CD14-positive monocyte (primary cell): ENCODE results near the gene DYNC2I2. TPM values are rescaled to one million over a fixed set of nuclear protein-coding genes. Genes with fewer than 3 reads are reported as not detected.
A peak's percentile ranks its signal among the peaks of the same experiment; 100 is the strongest.

Experiments used
- DNase-seq, 3 donors: peaks; one replicate each; pipeline ENCODE4 v3.0.0-alpha.2; 2011 to 2022
- H2AFZ ChIP-seq: 2 replicates; pipeline ENCODE4 v1.6.0; 2012; ENCODE audit warnings: mild to moderate bottlenecking, low read depth, low read length, inconsistent platforms; ENCODE audit not compliant: insufficient read depth, poor library complexity, severe bottlenecking
- H3K27ac ChIP-seq, 2 donors: 1 replicate in 1 of 2; 2 replicates in 1 of 2; pipeline ENCODE4 v1.5.1; 2012 to 2013; ENCODE audit warnings: low read length in 2 of 2, control low read depth in 1 of 2, inconsistent platforms in 1 of 2, low read depth in 1 of 2, mild to moderate bottlenecking in 1 of 2
- H3K27me3 ChIP-seq, 2 donors: one replicate each; pipeline versions ENCODE4 v1.6.0 to v1.6.1; 2011 to 2013; ENCODE audit warnings: low read length in 2 of 2; ENCODE audit not compliant: control insufficient read depth in 2 of 2, insufficient read depth in 2 of 2
- H3K36me3 ChIP-seq, 2 donors: replicated peaks in 1 of 2; 1 replicate in 1 of 2; 2 replicates in 1 of 2; pipeline versions ENCODE4 v1.5.1 to v1.6.1; 2012 to 2013; ENCODE audit warnings: low read length in 2 of 2, control low read depth in 1 of 2, inconsistent platforms in 1 of 2, mild to moderate bottlenecking in 1 of 2; ENCODE audit not compliant: insufficient read depth in 2 of 2, control insufficient read depth in 1 of 2
- H3K4me1 ChIP-seq, 2 donors: 1 replicate in 1 of 2; 2 replicates in 1 of 2; pipeline versions ENCODE4 v1.5.1 to v1.6.1; 2012 to 2013; ENCODE audit warnings: low read length in 2 of 2, control low read depth in 1 of 2, inconsistent platforms in 1 of 2, mild to moderate bottlenecking in 1 of 2, moderate library complexity in 1 of 2; ENCODE audit not compliant: insufficient read depth in 2 of 2, control insufficient read depth in 1 of 2
- H3K4me2 ChIP-seq: replicated peaks from 2 replicates; pipeline ENCODE3; 2012; ENCODE audit warnings: low read length, moderate library complexity, mild to moderate bottlenecking; ENCODE audit not compliant: poor library complexity, severe bottlenecking; ENCODE audit errors: extremely low read depth
- H3K4me3 ChIP-seq, 3 experiments: fragments of 200-600 bp in 1 of 3; sonication (generic) in 1 of 3; replicated peaks in 1 of 3; 1 replicate in 2 of 3; 2 replicates in 1 of 3; pipeline ENCODE4 v1.5.1; 2011 to 2013; ENCODE audit warnings: low read length in 3 of 3, mild to moderate bottlenecking in 3 of 3, control low read depth in 2 of 3, low read depth in 2 of 3, inconsistent platforms in 1 of 3, moderate library complexity in 1 of 3
- H3K79me2 ChIP-seq: 2 replicates; pipeline ENCODE4 v1.6.0; 2012; ENCODE audit warnings: mild to moderate bottlenecking, control low read depth, inconsistent platforms, low read length, moderate library complexity; ENCODE audit not compliant: insufficient read depth
- H3K9ac ChIP-seq: 2 replicates; pipeline ENCODE4 v1.6.0; 2017; ENCODE audit warnings: low read length, mild to moderate bottlenecking; ENCODE audit not compliant: insufficient read depth, poor library complexity, severe bottlenecking
- H3K9me3 ChIP-seq, 2 donors: replicated peaks in 1 of 2; 1 replicate in 1 of 2; 2 replicates in 1 of 2; pipeline versions ENCODE4 v1.5.1 to v1.6.1; 2012 to 2013; ENCODE audit warnings: low read length in 2 of 2, control low read depth in 1 of 2; ENCODE audit not compliant: control insufficient read depth in 1 of 2, insufficient read depth in 1 of 2
- H4K20me1 ChIP-seq: 2 replicates; pipeline ENCODE4 v1.6.0; 2012; ENCODE audit warnings: mild to moderate bottlenecking, low read length, control low read depth, moderate library complexity; ENCODE audit not compliant: insufficient read depth
- H3K27ac Mint-ChIP-seq, 7 donors: one replicate each; pipeline ENCODE4 v1.8.0; 2020; ENCODE audit warnings: mild to moderate bottlenecking in 7 of 7, mixed read lengths in 7 of 7, moderate library complexity in 6 of 7, inconsistent platforms in 2 of 7
- H3K27me3 Mint-ChIP-seq, 3 donors: one replicate each; pipeline ENCODE4 v1.8.0; 2021 to 2022; ENCODE audit warnings: low read depth in 3 of 3, mild to moderate bottlenecking in 3 of 3, mixed read lengths in 3 of 3, moderate library complexity in 3 of 3, inconsistent platforms in 1 of 3
- H3K36me3 Mint-ChIP-seq, 2 donors: one replicate each; pipeline ENCODE4 v1.8.0; 2020; ENCODE audit warnings: mixed read lengths in 2 of 2, inconsistent platforms in 1 of 2, mild to moderate bottlenecking in 1 of 2
- H3K4me1 Mint-ChIP-seq: one replicate; pipeline ENCODE4 v1.8.0; 2020; ENCODE audit warnings: mild to moderate bottlenecking, mixed read lengths
- H3K4me3 Mint-ChIP-seq, 2 donors: one replicate each; pipeline ENCODE4 v1.8.0; 2020; ENCODE audit warnings: mild to moderate bottlenecking in 2 of 2, mixed read lengths in 2 of 2, moderate library complexity in 1 of 2
- H3K9me3 Mint-ChIP-seq, 7 donors: one replicate each; pipeline ENCODE4 v1.8.0; 2020 to 2022; ENCODE audit warnings: mixed read lengths in 7 of 7, mild to moderate bottlenecking in 6 of 7, moderate library complexity in 6 of 7, inconsistent platforms in 2 of 7
- CTCF ChIP-seq: fragments of 200-600 bp; IDR thresholded peaks from one replicate; pipeline ENCODE4 v1.8.0; 2022; ENCODE audit warnings: antibody characterized with exemption, mild to moderate bottlenecking
- WGBS: methylation state at CpG from one replicate; pipeline ENCODE4 v1.1.5; 2013; ENCODE audit warnings: missing lambda C conversion rate; ENCODE audit not compliant: insufficient coverage; 5-methylcytosine and 5-hydroxymethylcytosine counted together
- intact Hi-C, 2 donors: fragments of 100-400 bp; cut with micrococcal nuclease; formaldehyde crosslinking; loops; one replicate each; pipeline versions ENCODE4 v1.15.0 to v1.15.1; 2023
- polyA plus RNA-seq, 3 donors: library from polyadenylated mRNA; depleted of rRNA in 1 of 3; unstranded in 2 of 3; stranded (reverse) in 1 of 3; fragments of 300-500 nt in 2 of 3; fragments of >200 nt in 1 of 3; fragmentation: Illumina TruSeq in 2 of 3; gene quantifications; 1 replicate in 2 of 3; 2 replicates in 1 of 3; pipeline ENCODE4 v1.2.3, GENCODE V29; 2012 to 2021

The DYNC2I2 gene
- polyA plus RNA-seq, 3 donors: 1.5 to 2.1 (median 1.9) TPM

DNA sequence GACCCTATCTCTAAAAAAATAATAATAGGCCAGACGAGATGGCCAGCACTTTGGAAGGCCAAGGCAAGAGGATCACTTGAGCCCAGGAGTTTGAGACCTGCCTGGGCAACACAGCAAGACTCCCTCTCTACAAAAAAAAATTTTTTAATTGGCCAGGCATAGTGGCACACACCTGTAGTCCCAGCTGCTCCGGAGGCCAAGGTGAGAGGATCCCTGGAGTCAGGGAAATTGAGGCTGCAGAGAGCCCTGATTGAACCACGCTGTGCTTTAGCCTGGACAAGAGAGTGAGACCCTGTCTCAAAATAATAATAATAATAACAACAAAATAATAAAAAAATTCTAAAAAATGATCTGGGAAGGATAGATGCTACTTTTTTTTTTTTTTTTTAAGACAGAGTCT is 1.1 kb upstream of the DYNC2I2 start:
- peak overlapping the region in 1 of 2 donors; percentile 98 for H3K27ac ChIP-seq
- peak overlapping the region; percentile 96 for H2AFZ ChIP-seq
- H3K27ac Mint-ChIP-seq: peak overlapping the region in 3 of 7 donors; percentile 98 to 100 (median 100)
- no peaks in the 10 kb centered on the region for H3K36me3 Mint-ChIP-seq
- no peaks in the 10 kb centered on the region for H3K9me3 ChIP-seq
- WGBS: 100% methylated on average over 1 of the region's 3 CpGs
- DNase-seq: no peak
- H3K4me3 ChIP-seq: no peak overlapping the region
- TF ChIP-seq CTCF: no peak
- H4K20me1 ChIP-seq: no peaks in the 10 kb centered on the region
- no peaks in the 10 kb centered on the region for H3K36me3 ChIP-seq
- H3K79me2 ChIP-seq: no peaks in the 10 kb centered on the region
- intact Hi-C loops: loop anchor here in 1 of 2 donors (2.0 kb wide), 1 partner anchor 25 kb away; no protein-coding TSS in a partner anchor
- H3K4me2 ChIP-seq: no peak overlapping the region
- no peak overlapping the region for H3K4me3 Mint-ChIP-seq
- H3K9me3 Mint-ChIP-seq: no peaks in the 10 kb centered on the region
- peaks cover 1 to 7% (median 2%) of the 10 kb centered on the region in 3 donors for H3K27me3 Mint-ChIP-seq
- H3K9ac ChIP-seq: no peak overlapping the region
- H3K4me1 Mint-ChIP-seq: peaks cover 7% of the 10 kb centered on the region
- no peaks in the 10 kb centered on the region for H3K27me3 ChIP-seq
- H3K4me1 ChIP-seq: peaks cover 11 to 14% of the 10 kb centered on the region in 2 donors

GRCh38 chr9:128657344-128657704 is 677 bp upstream of the DYNC2I2 start:
- no peaks in the 10 kb centered on the region for H3K27me3 ChIP-seq
- H3K4me2 ChIP-seq: peak overlapping the region; percentile 90
- no peaks in the 10 kb centered on the region for H3K9me3 ChIP-seq
- Mint-ChIP-seq H3K4me1 (peaks cover 7% of the 10 kb centered on the region), H3K36me3 (no peaks in the 10 kb centered on the region), H3K4me3 (peak overlapping the region; percentile 84 to 98), H3K27ac (peak overlapping the region; percentile 98 to 100 (median 99)), H3K9me3 (no peaks in the 10 kb centered on the region), H3K27me3 (peaks cover 1 to 7% (median 2%) of the 10 kb centered on the region in 3 donors)
- 100% methylated on average over 5 of the region's 13 CpGs for WGBS
- intact Hi-C loops: loop anchor here in 1 of 2 donors (2.0 kb wide), 1 partner anchor 25 kb away; no protein-coding TSS in a partner anchor
- H3K36me3 ChIP-seq: no peaks in the 10 kb centered on the region
- H3K27ac ChIP-seq: peak overlapping the region; percentile 93 to 98
- no peak for DNase-seq
- H3K4me3 ChIP-seq: peak overlapping the region; percentile 62 to 80 (median 77)
- H3K79me2 ChIP-seq: no peaks in the 10 kb centered on the region
- TF ChIP-seq CTCF: no peak
- peak overlapping the region; percentile 86 for H3K9ac ChIP-seq
- peaks cover 11 to 14% of the 10 kb centered on the region in 2 donors for H3K4me1 ChIP-seq
- no peaks in the 10 kb centered on the region for H4K20me1 ChIP-seq
- H2AFZ ChIP-seq: peak overlapping the region; percentile 96
